CD4-positive, alpha-beta T cell (primary cell): ENCODE results near the gene LGALS4. TPM values are rescaled to one million over a fixed set of nuclear protein-coding genes. Genes with fewer than 3 reads are reported as not detected.
"Not testable (repeated sequence)": the region's sequence is repeated elsewhere in the genome, so short reads cannot be mapped to it uniquely, and the experiment has no call there.

Source experiments
- ATAC-seq: fragments of 200-7000 bp; cut with Tn5 transposase; one replicate; pipeline ENCODE4 v1.10.0; 2022; ENCODE audit warnings: mild to moderate bottlenecking; ENCODE audit not compliant: poor library complexity
- CTCF ChIA-PET: fragments of 350-600 bp; sonication (Branson Sonifier 250); formaldehyde crosslinking; loops from one replicate; lab custom pipeline; 2021; ENCODE audit warnings: antibody characterized with exemption, inconsistent platforms; lab: Charles Lee
- POLR2A ChIA-PET: fragments of 350-600 bp; sonication (Branson Sonifier 250); formaldehyde crosslinking; loops from one replicate; lab custom pipeline; 2021; ENCODE audit warnings: antibody characterized with exemption, inconsistent platforms; lab: Charles Lee
- DNase-seq, 14 experiments: peaks; one replicate each; pipeline ENCODE4 v3.0.0-alpha.2; 2013 to 2020; ENCODE audit warnings: mixed read lengths in 2 of 14
- H3K27ac ChIP-seq, 2 donors: one replicate each; pipeline versions ENCODE4 v1.5.1 to v1.7.0; 2013; ENCODE audit warnings: low read length in 2 of 2, low read depth in 1 of 2, mild to moderate bottlenecking in 1 of 2
- H3K27me3 ChIP-seq, 2 experiments: 1 replicate in 1 of 2; 2 replicates in 1 of 2; pipeline versions ENCODE4 v1.6.1 to v1.7.0; 2013; ENCODE audit warnings: low read length in 2 of 2, control low read depth in 1 of 2, mild to moderate bottlenecking in 1 of 2, moderate library complexity in 1 of 2; ENCODE audit not compliant: insufficient read depth in 2 of 2, control insufficient read depth in 1 of 2
- H3K36me3 ChIP-seq: one replicate; pipeline ENCODE4 v1.6.1; 2013; ENCODE audit warnings: low read length, control low read depth; ENCODE audit not compliant: insufficient read depth
- H3K4me1 ChIP-seq: one replicate; pipeline ENCODE4 v1.6.1; 2013; ENCODE audit warnings: low read length, control low read depth; ENCODE audit not compliant: insufficient read depth
- H3K4me3 ChIP-seq: one replicate; pipeline ENCODE4 v1.5.1; 2013; ENCODE audit warnings: mild to moderate bottlenecking, low read length, moderate library complexity
- H3K9me3 ChIP-seq, 2 experiments: 1 replicate in 1 of 2; 2 replicates in 1 of 2; pipeline versions ENCODE4 v1.6.1 to v1.7.0; 2013; ENCODE audit warnings: low read length in 2 of 2, mild to moderate bottlenecking in 2 of 2, control low read depth in 1 of 2, moderate library complexity in 1 of 2; ENCODE audit not compliant: control insufficient read depth in 1 of 2, insufficient read depth in 1 of 2
- H3K27ac Mint-ChIP-seq: one replicate; pipeline ENCODE4 v1.8.0; 2020; ENCODE audit warnings: mixed read lengths
- H3K27me3 Mint-ChIP-seq: one replicate; pipeline ENCODE4 v1.8.0; 2021; ENCODE audit warnings: mixed read lengths
- H3K36me3 Mint-ChIP-seq: one replicate; pipeline ENCODE4 v1.8.0; 2021; ENCODE audit warnings: low read depth, mixed read lengths
- H3K4me1 Mint-ChIP-seq: one replicate; pipeline ENCODE4 v1.8.0; 2021; ENCODE audit warnings: low read depth, mixed read lengths
- H3K4me3 Mint-ChIP-seq: one replicate; pipeline ENCODE4 v1.8.0; 2020; ENCODE audit warnings: mild to moderate bottlenecking, mixed read lengths
- H3K9me3 Mint-ChIP-seq: one replicate; pipeline ENCODE4 v1.8.0; 2020; ENCODE audit warnings: mixed read lengths
- intact Hi-C, 2 experiments: fragments of 100-400 bp; cut with DNase I in 1 of 2; cut with micrococcal nuclease in 1 of 2; formaldehyde crosslinking; loops; one replicate each; pipeline versions ENCODE4 v1.15.1 to v1.9.0; 2023 to 2025; cut with DNase I, micrococcal nuclease
- total RNA-seq, 174 experiments: library from RNA in 2 of 174; stranded (reverse) in 2 of 174; gene quantifications; one replicate each; pipeline ENCODE4 v1.2.3 and lab custom pipeline; 2021 to 2026
- TF ChIP-seq, protein P1 (sequence below): fragments of 200-600 bp; IDR thresholded peaks from one replicate; pipeline ENCODE4 v1.8.0; 2022; ENCODE audit warnings: antibody characterized with exemption, mild to moderate bottlenecking

The LGALS4 gene
- total RNA-seq, 2 experiments from 2014 or later = 2.3 to 3.1 TPM

DNA sequence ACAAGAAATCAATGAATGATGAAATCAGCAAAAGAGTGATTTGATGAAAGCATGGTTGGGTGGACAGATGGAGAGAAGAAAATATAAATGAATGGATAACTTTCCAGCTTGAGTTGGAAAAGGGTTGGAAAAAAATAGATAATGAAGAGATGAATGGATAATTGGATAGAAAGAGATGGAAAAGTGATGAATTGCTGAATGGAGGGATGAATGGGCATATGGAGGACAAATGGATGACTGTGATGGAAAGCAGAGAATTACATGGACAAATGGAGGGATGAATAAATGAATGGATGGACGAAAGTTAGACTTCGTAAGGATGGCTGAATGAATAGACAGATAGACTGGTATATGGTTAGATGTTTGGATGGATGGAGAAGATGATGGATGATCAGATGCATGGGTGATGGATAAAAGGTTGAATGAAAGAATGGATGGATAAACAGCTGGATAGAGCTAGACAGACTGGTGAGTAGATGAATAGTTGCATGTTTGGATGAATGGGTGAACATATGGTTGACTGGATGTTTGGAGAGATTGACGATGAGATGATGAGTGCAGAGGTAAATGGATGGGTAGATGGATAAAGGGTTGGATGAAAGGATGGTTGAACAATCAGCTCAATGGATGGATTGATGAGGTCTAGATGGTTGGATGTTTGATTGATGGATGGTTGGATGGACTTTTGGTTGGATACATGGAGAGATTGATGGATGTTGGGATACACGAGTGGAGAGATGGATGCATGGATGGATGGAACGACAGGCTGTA is 12.0 kb downstream of the LGALS4 start:
- H3K36me3 ChIP-seq = peaks cover 4% of the 10 kb centered on the region
- H3K9me3 ChIP-seq = no peaks in the 10 kb centered on the region
- H3K27ac ChIP-seq = no peak overlapping the region
- Mint-ChIP-seq H3K4me1 (peaks cover 7% of the 10 kb centered on the region), H3K27ac (no peak overlapping the region), H3K36me3 (peaks cover 10% of the 10 kb centered on the region), H3K27me3 (no peaks in the 10 kb centered on the region), H3K4me3 (no peak overlapping the region), H3K9me3 (no peaks in the 10 kb centered on the region)
- DNase-seq (no peak), ATAC-seq (no peak)
- ChIA-PET CTCF (no interaction called here), POLR2A (interaction anchor here (1.2 kb wide), 1 partner anchor 31 kb away, joined by 3 read pairs; the partner anchor contains the start of gene ECH1)
- TF ChIP-seq, protein P1, sequence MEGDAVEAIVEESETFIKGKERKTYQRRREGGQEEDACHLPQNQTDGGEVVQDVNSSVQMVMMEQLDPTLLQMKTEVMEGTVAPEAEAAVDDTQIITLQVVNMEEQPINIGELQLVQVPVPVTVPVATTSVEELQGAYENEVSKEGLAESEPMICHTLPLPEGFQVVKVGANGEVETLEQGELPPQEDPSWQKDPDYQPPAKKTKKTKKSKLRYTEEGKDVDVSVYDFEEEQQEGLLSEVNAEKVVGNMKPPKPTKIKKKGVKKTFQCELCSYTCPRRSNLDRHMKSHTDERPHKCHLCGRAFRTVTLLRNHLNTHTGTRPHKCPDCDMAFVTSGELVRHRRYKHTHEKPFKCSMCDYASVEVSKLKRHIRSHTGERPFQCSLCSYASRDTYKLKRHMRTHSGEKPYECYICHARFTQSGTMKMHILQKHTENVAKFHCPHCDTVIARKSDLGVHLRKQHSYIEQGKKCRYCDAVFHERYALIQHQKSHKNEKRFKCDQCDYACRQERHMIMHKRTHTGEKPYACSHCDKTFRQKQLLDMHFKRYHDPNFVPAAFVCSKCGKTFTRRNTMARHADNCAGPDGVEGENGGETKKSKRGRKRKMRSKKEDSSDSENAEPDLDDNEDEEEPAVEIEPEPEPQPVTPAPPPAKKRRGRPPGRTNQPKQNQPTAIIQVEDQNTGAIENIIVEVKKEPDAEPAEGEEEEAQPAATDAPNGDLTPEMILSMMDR = no peak
- H3K4me3 ChIP-seq = no peak overlapping the region
- intact Hi-C loops = loop anchor here in 1 of 2 experiments (2.0 kb wide), 1 partner anchor 26 kb away; no protein-coding TSS in a partner anchor
- H3K27me3 ChIP-seq = no peaks in the 10 kb centered on the region
- H3K4me1 ChIP-seq = peaks cover 7% of the 10 kb centered on the region

DNA sequence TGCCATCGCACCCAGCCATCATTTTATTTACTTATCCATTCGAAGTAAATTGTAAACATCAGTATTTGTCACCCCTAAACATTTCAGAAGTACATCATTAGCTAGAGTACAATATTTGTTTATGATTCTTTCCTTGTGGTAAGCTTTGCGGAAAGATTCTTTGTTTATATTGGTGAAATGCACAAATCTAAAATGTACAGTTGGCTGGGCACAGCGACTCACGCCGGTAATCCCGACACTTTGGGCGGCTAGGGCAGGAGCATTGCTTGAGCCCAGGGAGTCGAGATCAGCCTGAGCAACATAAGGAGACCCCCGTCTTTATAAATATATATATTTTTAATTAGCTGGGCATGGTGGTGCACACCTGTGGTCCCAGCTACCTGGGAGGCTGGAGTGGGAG is 13.6 kb downstream of the LGALS4 start:
- Histone ChIP-seq H3K4me1 (no peaks in the 10 kb centered on the region), H3K9me3 (no peaks in the 10 kb centered on the region), H3K27ac (no peak overlapping the region), H3K4me3 (no peak overlapping the region), H3K36me3 (peaks cover 4% of the 10 kb centered on the region), H3K27me3 (no peaks in the 10 kb centered on the region)
- Mint-ChIP-seq H3K27ac (no peak overlapping the region), H3K9me3 (no peaks in the 10 kb centered on the region), H3K27me3 (no peaks in the 10 kb centered on the region), H3K36me3 (no peaks in the 10 kb centered on the region), H3K4me3 (no peak overlapping the region), H3K4me1 (no peaks in the 10 kb centered on the region)
- DNase-seq (no peak), ATAC-seq (no peak)
- POLR2A ChIA-PET = no interaction called here
- intact Hi-C loops = no loop called here
- CTCF ChIA-PET = no interaction called here
- TF ChIP-seq, protein P1 = no peak

DNA sequence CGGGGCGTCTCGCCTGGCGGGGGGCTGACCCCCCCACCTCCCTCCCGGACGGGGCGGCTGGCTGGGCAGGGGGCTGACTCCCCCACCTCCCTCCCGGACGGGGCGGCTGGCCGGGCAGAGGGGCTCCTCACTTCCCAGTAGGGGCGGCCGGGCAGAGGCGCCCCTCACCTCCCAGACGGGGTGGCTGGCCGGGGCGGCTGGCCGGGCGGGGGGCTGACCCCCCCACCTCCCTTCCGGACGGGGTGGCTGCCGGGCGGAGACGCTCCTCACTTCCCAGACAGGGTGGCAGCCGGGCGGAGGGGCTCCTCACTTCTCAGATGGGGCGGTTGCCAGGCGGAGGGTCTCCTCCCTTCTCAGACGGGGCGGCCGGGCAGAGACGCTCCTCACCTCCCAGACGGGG is 15.0 kb downstream of the LGALS4 start:
- intact Hi-C loops, H3K4me3 ChIP-seq, ATAC-seq, H3K4me1 Mint-ChIP-seq, CTCF ChIA-PET, H3K27ac Mint-ChIP-seq, H3K9me3 ChIP-seq, H3K36me3 Mint-ChIP-seq, H3K9me3 Mint-ChIP-seq, H3K4me1 ChIP-seq, H3K27me3 ChIP-seq, POLR2A ChIA-PET, DNase-seq, H3K36me3 ChIP-seq, H3K27me3 Mint-ChIP-seq, H3K27ac ChIP-seq, H3K4me3 Mint-ChIP-seq: not testable (repeated sequence)

DNA sequence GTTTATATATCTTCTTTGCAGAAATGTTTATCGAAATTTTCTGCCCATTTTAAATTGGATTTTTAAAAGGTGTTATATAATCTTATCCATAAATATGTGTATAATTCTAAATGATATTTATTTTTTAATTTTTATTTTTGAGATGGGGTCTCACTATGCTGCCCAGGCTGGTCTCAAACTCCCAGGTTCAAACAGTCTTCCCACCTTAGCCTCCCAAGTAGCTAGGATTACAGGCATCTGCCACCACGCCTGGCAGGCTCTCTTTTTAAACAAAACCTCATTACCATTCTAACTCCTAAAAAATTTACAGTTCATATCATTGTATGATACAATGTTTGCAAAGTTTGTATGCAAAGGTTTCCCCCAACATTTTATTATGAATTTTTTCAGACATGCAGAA is 16.6 kb downstream of the LGALS4 start:
- peaks cover 8% of the 10 kb centered on the region for H3K4me1 ChIP-seq
- Mint-ChIP-seq H3K4me3 (no peak overlapping the region), H3K9me3 (no peaks in the 10 kb centered on the region), H3K27me3 (no peaks in the 10 kb centered on the region), H3K27ac (no peak overlapping the region), H3K36me3 (no peaks in the 10 kb centered on the region), H3K4me1 (peaks cover 5% of the 10 kb centered on the region)
- H3K4me3 ChIP-seq = no peak overlapping the region
- no peaks in the 10 kb centered on the region for H3K9me3 ChIP-seq
- no peaks in the 10 kb centered on the region for H3K36me3 ChIP-seq
- ATAC-seq (no peak), DNase-seq (no peak)
- intact Hi-C loops = no loop called here
- POLR2A ChIA-PET = no interaction called here
- no peaks in the 10 kb centered on the region for H3K27me3 ChIP-seq
- no peak overlapping the region for H3K27ac ChIP-seq
- TF ChIP-seq, protein P1 = no peak
- CTCF ChIA-PET = no interaction called here
